ENCODE results near the gene SEC22C. TPM values are rescaled to one million over a fixed set of nuclear protein-coding genes. Genes with fewer than 3 reads are reported as not detected.

SEC22C gene
- total RNA-seq, 1 donor from 2014 or later, result 48.6 TPM

DNA sequence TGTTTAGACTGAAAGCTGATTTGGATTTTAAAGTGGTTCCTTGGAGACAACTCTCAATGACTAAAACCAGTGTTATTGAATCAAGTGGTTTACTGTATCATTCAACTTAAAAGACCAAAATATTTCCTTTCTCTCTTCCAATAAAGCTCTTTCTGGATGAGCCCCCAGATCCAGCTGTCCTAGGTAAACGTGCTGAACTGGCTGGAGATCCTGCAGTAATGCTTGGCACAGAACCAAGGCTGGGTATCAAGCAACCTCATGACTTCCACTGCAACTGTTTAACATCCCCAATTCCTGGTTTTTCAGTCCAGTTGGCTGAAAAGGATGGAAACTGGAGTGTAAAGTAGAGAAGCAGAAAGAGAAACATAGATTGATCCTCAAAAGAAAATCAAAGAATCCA, 28.9 kb downstream of the SEC22C start:
- H3K36me3 Mint-ChIP-seq, result peaks cover 24% of the 10 kb centered on the region
- no peak overlapping the region for H2AFZ ChIP-seq (replicated peaks)
- H3K27ac Mint-ChIP-seq, result no peak overlapping the region
- H3K27me3 ChIP-seq, result no peaks in the 10 kb centered on the region
- DNase-seq (ENCODE audit: low spot score), result no peak
- TF ChIP-seq, protein P1, sequence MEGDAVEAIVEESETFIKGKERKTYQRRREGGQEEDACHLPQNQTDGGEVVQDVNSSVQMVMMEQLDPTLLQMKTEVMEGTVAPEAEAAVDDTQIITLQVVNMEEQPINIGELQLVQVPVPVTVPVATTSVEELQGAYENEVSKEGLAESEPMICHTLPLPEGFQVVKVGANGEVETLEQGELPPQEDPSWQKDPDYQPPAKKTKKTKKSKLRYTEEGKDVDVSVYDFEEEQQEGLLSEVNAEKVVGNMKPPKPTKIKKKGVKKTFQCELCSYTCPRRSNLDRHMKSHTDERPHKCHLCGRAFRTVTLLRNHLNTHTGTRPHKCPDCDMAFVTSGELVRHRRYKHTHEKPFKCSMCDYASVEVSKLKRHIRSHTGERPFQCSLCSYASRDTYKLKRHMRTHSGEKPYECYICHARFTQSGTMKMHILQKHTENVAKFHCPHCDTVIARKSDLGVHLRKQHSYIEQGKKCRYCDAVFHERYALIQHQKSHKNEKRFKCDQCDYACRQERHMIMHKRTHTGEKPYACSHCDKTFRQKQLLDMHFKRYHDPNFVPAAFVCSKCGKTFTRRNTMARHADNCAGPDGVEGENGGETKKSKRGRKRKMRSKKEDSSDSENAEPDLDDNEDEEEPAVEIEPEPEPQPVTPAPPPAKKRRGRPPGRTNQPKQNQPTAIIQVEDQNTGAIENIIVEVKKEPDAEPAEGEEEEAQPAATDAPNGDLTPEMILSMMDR (IDR thresholded peaks at IDR 0.05), result no peak
- TF ChIP-seq EZH2 (IDR thresholded peaks at IDR 0.05) (no peak), EZH2phosphoT487 (IDR thresholded peaks at IDR 0.05) (no peak)
- no peaks in the 10 kb centered on the region for H3K9me3 Mint-ChIP-seq
- no peaks in the 10 kb centered on the region for H3K9me3 ChIP-seq (ENCODE audit: low read depth)
- H3K79me2 ChIP-seq (ENCODE audit: low read depth), result no peaks in the 10 kb centered on the region
- H3K4me3 ChIP-seq, result no peak overlapping the region
- peaks cover 5% of the 10 kb centered on the region for H3K36me3 ChIP-seq
- no peak overlapping the region for H3K27ac ChIP-seq
- no peak overlapping the region for H3K9ac ChIP-seq
- H3K4me2 ChIP-seq, result no peak overlapping the region
- no peaks in the 10 kb centered on the region for H4K20me1 ChIP-seq (ENCODE audit: low read depth)
- no peak overlapping the region for H3K4me3 Mint-ChIP-seq
- no peaks in the 10 kb centered on the region for H3K27me3 Mint-ChIP-seq (ENCODE audit: insufficient read depth, low read depth)
- no peaks in the 10 kb centered on the region for H3K4me1 ChIP-seq
- no peaks in the 10 kb centered on the region for H3K4me1 Mint-ChIP-seq
- no peaks in the 10 kb centered on the region for H3F3A ChIP-seq (ENCODE audit: low read depth)

GRCh38 chr3:42550250-42550649, 31.5 kb downstream of the SEC22C start:
- H3K4me3 Mint-ChIP-seq, result no peak overlapping the region
- peaks cover 16% of the 10 kb centered on the region for H3K36me3 Mint-ChIP-seq
- peaks cover 5% of the 10 kb centered on the region for H3K36me3 ChIP-seq

DNA sequence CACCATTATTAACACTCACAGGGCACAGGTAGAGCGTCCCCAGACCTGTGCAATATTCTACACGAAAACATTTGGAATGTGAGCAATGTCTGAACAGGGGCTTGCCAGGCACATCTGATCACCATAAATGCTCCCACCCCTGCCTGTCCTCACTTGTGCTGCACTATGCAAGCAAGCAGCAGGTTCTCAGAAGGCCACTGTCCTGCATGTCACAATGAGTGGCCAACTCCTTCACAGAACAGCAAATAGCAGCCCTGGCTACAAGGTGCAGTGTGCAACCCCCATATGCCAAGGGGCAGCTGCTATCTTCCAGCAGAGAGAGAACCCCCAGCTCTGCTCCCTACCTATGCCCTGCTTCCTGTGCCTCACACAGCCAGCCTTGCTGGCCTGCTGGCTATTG, 32.6 kb downstream of the SEC22C start:
- no peak overlapping the region for H2AFZ ChIP-seq (replicated peaks)
- H3K4me1 Mint-ChIP-seq, result peaks cover 4% of the 10 kb centered on the region
- no peaks in the 10 kb centered on the region for H4K20me1 ChIP-seq (ENCODE audit: low read depth)
- H3K27ac Mint-ChIP-seq, result no peak overlapping the region
- peaks cover 5% of the 10 kb centered on the region for H3K36me3 ChIP-seq
- no peak overlapping the region for H3K4me3 Mint-ChIP-seq
- no peaks in the 10 kb centered on the region for H3K79me2 ChIP-seq (ENCODE audit: low read depth)
- no peak overlapping the region for H3K4me3 ChIP-seq
- peaks cover 14% of the 10 kb centered on the region for H3K36me3 Mint-ChIP-seq
- H3K27me3 ChIP-seq, result no peaks in the 10 kb centered on the region
- H3F3A ChIP-seq (ENCODE audit: low read depth), result no peaks in the 10 kb centered on the region
- peaks cover 4% of the 10 kb centered on the region for H3K27me3 Mint-ChIP-seq (ENCODE audit: insufficient read depth, low read depth)
- no peak overlapping the region for H3K9ac ChIP-seq
- H3K9me3 ChIP-seq (ENCODE audit: low read depth), result no peaks in the 10 kb centered on the region
- no peak for DNase-seq (ENCODE audit: low spot score)
- no peaks in the 10 kb centered on the region for H3K4me1 ChIP-seq
- no peak overlapping the region for H3K27ac ChIP-seq
- no peaks in the 10 kb centered on the region for H3K9me3 Mint-ChIP-seq
- TF ChIP-seq, protein P1 (IDR thresholded peaks at IDR 0.05), result no peak
- TF ChIP-seq EZH2phosphoT487 (IDR thresholded peaks at IDR 0.05) (no peak), EZH2 (IDR thresholded peaks at IDR 0.05) (no peak)
- H3K4me2 ChIP-seq, result no peak overlapping the region

More at GRCh38 chr3:42550250-42550649, 31.5 kb downstream of the SEC22C start:
- H3K27ac ChIP-seq, result no peak overlapping the region
- no peaks in the 10 kb centered on the region for H3K27me3 ChIP-seq
- Mint-ChIP-seq H3K27me3 (ENCODE audit: insufficient read depth, low read depth) (peaks cover 4% of the 10 kb centered on the region), H3K4me1 (peaks cover 4% of the 10 kb centered on the region), H3K9me3 (no peaks in the 10 kb centered on the region), H3K27ac (no peak overlapping the region)
- no peak overlapping the region for H3K9ac ChIP-seq
- H3K4me1 ChIP-seq, result no peaks in the 10 kb centered on the region
- no peaks in the 10 kb centered on the region for H3K9me3 ChIP-seq (ENCODE audit: low read depth)
- no peaks in the 10 kb centered on the region for H4K20me1 ChIP-seq (ENCODE audit: low read depth)
- no peak overlapping the region for H3K4me2 ChIP-seq
- H3K4me3 ChIP-seq, result no peak overlapping the region
- no peak for TF ChIP-seq EZH2 (IDR thresholded peaks at IDR 0.05)
- TF ChIP-seq, protein P1 (IDR thresholded peaks at IDR 0.05), result no peak
- TF ChIP-seq EZH2phosphoT487 (IDR thresholded peaks at IDR 0.05), result no peak
- DNase-seq (ENCODE audit: low spot score), result no peak
- H2AFZ ChIP-seq (replicated peaks), result no peak overlapping the region
- no peaks in the 10 kb centered on the region for H3F3A ChIP-seq (ENCODE audit: low read depth)
- no peaks in the 10 kb centered on the region for H3K79me2 ChIP-seq (ENCODE audit: low read depth)

Data from neural progenitor cell (in vitro differentiated cells).